GM12878 (cell line): ENCODE data around the gene TCF7L2. TPM values are rescaled to one million over a fixed set of nuclear protein-coding genes. Genes with fewer than 3 reads are reported as not detected.

Experiments
- ATAC-seq: fragments of 200-7000 bp; cut with Tn5 transposase; 3 replicates; pipeline ENCODE4 v1.9.1; 2020; ENCODE audit warnings: mild to moderate bottlenecking, moderate library complexity
- BruUV-seq: library from RNA; stranded (reverse); fragments of 400-500 nt; replicated peaks from 2 replicates; lab custom pipeline; 2021; lab: Mats Ljungman, UMichigan
- CTCF ChIA-PET: fragments of 300-600 bp; sonication (Branson Sonifier 250); formaldehyde crosslinking; extraction: SDS; loops from one replicate; lab custom pipeline; 2021; ENCODE audit warnings: inconsistent platforms; lab: Yijun Ruan, JAX
- POLR2A ChIA-PET: fragments of 350-600 bp; formaldehyde crosslinking; extraction: SDS; loops from one replicate; lab custom pipeline; 2021; ENCODE audit warnings: inconsistent platforms; lab: Charles Lee
- RAD21 ChIA-PET: fragments of 300-600 bp; sonication (Branson Sonifier 250); formaldehyde crosslinking; loops from one replicate; lab custom pipeline; 2023; ENCODE audit warnings: antibody characterized with exemption; ENCODE audit not compliant: unreplicated experiment; lab: Charles Lee
- SMC1A ChIA-PET: fragments of 300-600 bp; sonication (Branson Sonifier 250); formaldehyde crosslinking; loops from one replicate; lab custom pipeline; 2023; ENCODE audit not compliant: unreplicated experiment, uncharacterized antibody; lab: Charles Lee
- DNase-seq: peaks from one replicate; pipeline ENCODE4 v3.0.0-alpha.2; 2011; ENCODE audit warnings: low read depth, low spot score
- FAIRE-seq: peaks from 3 replicates; lab custom pipeline; 2011; peaks lifted over from hg19 to GRCh38; lab: Jason Lieb, UNC
- H2AFZ ChIP-seq: 2 replicates; pipeline ENCODE4 v1.6.0; 2011; ENCODE audit warnings: low read depth, low read length, control low read depth; ENCODE audit not compliant: control insufficient read depth
- H3K27ac ChIP-seq: 2 replicates; pipeline ENCODE4 v1.5.1; 2011; ENCODE audit warnings: control low read depth; ENCODE audit not compliant: control insufficient read depth, insufficient read depth
- H3K27me3 ChIP-seq, 2 experiments: replicated peaks in 1 of 2; 2 replicates each; pipeline versions ENCODE4 v1.6.0 to v1.6.1; 2011; ENCODE audit warnings: low read length in 1 of 2; ENCODE audit not compliant: control insufficient read depth in 2 of 2, insufficient read depth in 2 of 2
- H3K36me3 ChIP-seq, 2 experiments: 2 replicates each; pipeline ENCODE4 v1.5.1; 2011; ENCODE audit warnings: low read length in 1 of 2; ENCODE audit not compliant: control insufficient read depth in 2 of 2, insufficient read depth in 2 of 2
- H3K4me1 ChIP-seq: 2 replicates; pipeline ENCODE4 v1.6.1; 2011; ENCODE audit warnings: mild to moderate bottlenecking, low read length, moderate library complexity, mixed read lengths; ENCODE audit not compliant: control insufficient read depth, insufficient read depth
- H3K4me2 ChIP-seq: 2 replicates; pipeline ENCODE4 v1.6.0; 2011; ENCODE audit warnings: control low read depth; ENCODE audit not compliant: control insufficient read depth, insufficient read depth
- H3K4me3 ChIP-seq: fragments of 200-600 bp; sonication (generic); 2 replicates; pipeline ENCODE4 v1.5.1; 2016
- H3K79me2 ChIP-seq: 2 replicates; pipeline ENCODE4 v1.6.0; 2011; ENCODE audit warnings: low read length; ENCODE audit not compliant: control insufficient read depth, insufficient read depth
- H3K9ac ChIP-seq: 2 replicates; pipeline ENCODE4 v1.8.0; 2011; ENCODE audit warnings: low read length, control low read depth, mixed read lengths; ENCODE audit not compliant: control insufficient read depth, insufficient read depth
- H3K9me3 ChIP-seq: replicated peaks from 3 replicates; pipeline ENCODE4 v1.5.1; 2011; ENCODE audit warnings: mild to moderate bottlenecking, low read length; ENCODE audit not compliant: control insufficient read depth, insufficient read depth
- H4K20me1 ChIP-seq: 2 replicates; pipeline ENCODE4 v1.6.0; 2011; ENCODE audit not compliant: control insufficient read depth, insufficient read depth
- ASH2L ChIP-seq: fragments of 300-600, 200-600 bp; sonication (generic); IDR thresholded peaks from 2 replicates; pipeline ENCODE4 v1.6.1; 2017; ENCODE audit warnings: low read depth, mild to moderate bottlenecking, borderline replicate concordance
- BMI1 ChIP-seq: fragments of 450-650 bp; IDR thresholded peaks from 2 replicates; pipeline ENCODE4 v1.6.1; 2016; ENCODE audit warnings: mild to moderate bottlenecking, moderate library complexity, borderline replicate concordance
- CBFB ChIP-seq: IDR thresholded peaks from 2 replicates; pipeline ENCODE4 v1.6.1; 2016; ENCODE audit warnings: antibody characterized with exemption, low read depth
- CBX3 ChIP-seq: fragments of 200-600 bp; sonication (generic); IDR thresholded peaks from 2 replicates; pipeline ENCODE4 v1.6.1; 2016; ENCODE audit warnings: low read depth, borderline replicate concordance
- EED ChIP-seq: sonication (generic); IDR thresholded peaks from 2 replicates; pipeline ENCODE4 v1.6.1; 2016; ENCODE audit warnings: antibody characterized with exemption, low read depth
- GABPA ChIP-seq: IDR thresholded peaks from 2 replicates; pipeline ENCODE4 v1.6.1; 2014; ENCODE audit warnings: antibody characterized with exemption, low read depth, mild to moderate bottlenecking, inconsistent platforms
- MTA3 ChIP-seq: IDR thresholded peaks from 2 replicates; pipeline ENCODE4 v1.6.1; 2012; ENCODE audit warnings: low read length, inconsistent platforms, borderline replicate concordance
- MYB ChIP-seq: fragments of 150-350 bp; IDR thresholded peaks from 2 replicates; pipeline ENCODE4 v1.6.1; 2014; ENCODE audit warnings: mild to moderate bottlenecking, low read depth, low read length, borderline replicate concordance
- RCOR1 ChIP-seq: conservative IDR thresholded peaks from 2 replicates; pipeline ENCODE4 v1.6.1; 2012; ENCODE audit warnings: low read depth, low read length, improper control_type of control experiment
- SIN3A ChIP-seq: IDR thresholded peaks from 2 replicates; pipeline ENCODE4 v1.6.1; 2012; ENCODE audit warnings: low read depth, low read length, improper control_type of control experiment
- STAT3 ChIP-seq: IDR thresholded peaks from 2 replicates; pipeline ENCODE4 v1.6.1; 2011; ENCODE audit warnings: low read depth, low read length, improper control_type of control experiment
- TARDBP ChIP-seq: IDR thresholded peaks from 2 replicates; pipeline ENCODE4 v1.6.1; 2016; ENCODE audit warnings: borderline replicate concordance
- ZNF274 ChIP-seq: IDR thresholded peaks from one replicate; pipeline ENCODE4 v1.8.0; 2011; ENCODE audit not compliant: insufficient read length, insufficient read depth
- WGBS: methylation state at CpG from one replicate; pipeline ENCODE4 v1.1.6; 2016; ENCODE audit warnings: low lambda C conversion rate; ENCODE audit not compliant: insufficient replicate concordance, insufficient coverage; ENCODE audit errors: missing lambda C conversion rate; 5-methylcytosine and 5-hydroxymethylcytosine counted together
- in situ Hi-C: fragments of 300-500 bp; cut with MboI; formaldehyde crosslinking; loops from 9 replicates; pipeline ENCODE4 v1.14.3; 2018; ENCODE audit warnings: mixed read lengths
- intact Hi-C: fragments of 100-400 bp; cut with micrococcal nuclease; formaldehyde crosslinking; loops from one replicate; pipeline ENCODE4 v1.14.2; 2022; ENCODE audit not compliant: unreplicated experiment
- polyA plus RNA-seq, 11 experiments: library from polyadenylated mRNA; depleted of rRNA in 4 of 11; unstranded in 6 of 11; stranded (reverse) in 5 of 11; fragments of >200 nt; fragmentation: Nextera tagmentation in 4 of 11; fragmentation: Illumina TruSeq in 1 of 11; extraction: Ambion mirVana in 4 of 11; extraction: Trizol in 1 of 11; gene quantifications; 1 replicate in 1 of 11; 2 replicates in 10 of 11; pipeline versions ENCODE4 v1.2.1 to v1.2.3, GENCODE V29; 2011 to 2016; ENCODE audit warnings: inconsistent platforms in 2 of 11, missing spikeins in 2 of 11, low read depth in 1 of 11
- total RNA-seq, 4 experiments: library from RNA; depleted of rRNA in 3 of 4; stranded (reverse); fragments of >200 nt in 3 of 4; fragmentation: Illumina TruSeq in 1 of 4; extraction: Trizol in 1 of 4; gene quantifications; 2 replicates each; pipeline versions ENCODE4 v1.2.1 to v1.2.3, GENCODE V29; 2013 to 2021
- TF ChIP-seq, protein P1 (sequence below): fragments of 450-650 bp; IDR thresholded peaks from 2 replicates; pipeline ENCODE4 v1.6.1; 2016; ENCODE audit warnings: mild to moderate bottlenecking

The TCF7L2 gene
- total and polyA plus RNA-seq, 10 of the 15 experiments (the other 5 are each of a cell fraction or from before 2014, with no cell fraction given), result 0.02 to 1.1 (median 0.35) TPM; not detected in 4

DNA sequence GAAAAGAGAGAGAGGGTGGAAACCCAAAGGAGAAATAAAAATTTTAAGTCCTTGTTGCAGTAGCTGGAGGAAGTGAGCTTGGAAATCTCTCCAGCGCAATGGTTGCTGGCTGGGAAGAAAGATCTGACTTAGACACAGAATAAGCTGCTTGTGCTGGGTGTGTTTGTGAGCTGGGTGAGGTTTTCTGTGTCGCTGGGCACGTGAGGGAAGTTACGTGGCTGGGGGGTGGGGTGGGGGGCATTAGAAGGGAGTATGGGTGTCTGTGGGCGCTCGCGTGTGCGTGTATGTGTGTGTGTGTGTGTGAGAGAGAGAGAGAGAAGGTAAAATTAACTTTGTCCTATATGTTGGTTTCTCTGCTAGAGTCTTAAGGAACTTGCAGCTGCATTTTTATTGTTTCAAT, 11.6 kb downstream of the TCF7L2 start (continued):
- no peak for TF ChIP-seq MYB

DNA sequence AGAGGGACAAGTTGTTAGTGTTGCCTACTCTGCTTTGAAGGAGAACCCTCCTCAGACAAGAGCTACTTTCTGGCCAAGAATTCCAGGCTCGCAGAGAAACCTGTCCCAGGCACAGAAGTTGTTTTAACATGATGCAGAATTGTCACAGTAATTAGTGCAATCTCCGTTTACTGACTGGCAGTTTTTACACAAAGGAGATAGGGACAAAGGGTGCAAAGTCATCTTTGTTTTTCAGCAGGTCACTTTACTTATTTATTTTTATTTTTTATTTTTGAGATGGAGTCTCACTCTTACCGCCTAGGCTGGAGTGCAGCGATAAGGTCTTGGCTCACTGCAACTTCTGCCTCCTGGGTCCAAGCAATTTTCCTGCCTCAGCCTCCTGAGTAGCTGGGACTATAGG, 12.3 kb downstream of the TCF7L2 start:
- H3K4me3 ChIP-seq, result no peak overlapping the region
- H3K79me2 ChIP-seq, result no peaks in the 10 kb centered on the region
- BruUV-seq, result no TSS peak
- POLR2A ChIA-PET, result no interaction called here
- H2AFZ ChIP-seq, result no peak overlapping the region
- no peaks in the 10 kb centered on the region for H3K9me3 ChIP-seq
- TF ChIP-seq GABPA, result no peak
- H3K9ac ChIP-seq, result no peak overlapping the region
- no peak overlapping the region for H3K27ac ChIP-seq
- 85% methylated on average over 4 of the region's 4 CpGs for WGBS
- H4K20me1 ChIP-seq, result no peaks in the 10 kb centered on the region
- H3K27me3 ChIP-seq, result peaks cover 0 to 2% of the 10 kb centered on the region in 2 experiments; a peak in 1 of 4 replicates
- no peak overlapping the region for H3K4me2 ChIP-seq
- no peaks in the 10 kb centered on the region for H3K36me3 ChIP-seq
- FAIRE-seq (no peak), DNase-seq (no peak), ATAC-seq (no peak)
- intact Hi-C loops, result no loop called here
- in situ Hi-C loops, result no loop called here
- SMC1A ChIA-PET, result no interaction called here
- CTCF ChIA-PET, result no interaction called here
- RAD21 ChIA-PET, result interaction anchor here (0.6 kb wide), 1 partner anchor 38 kb away, joined by 4 read pairs; no protein-coding TSS in a partner anchor
- no peaks in the 10 kb centered on the region for H3K4me1 ChIP-seq

DNA sequence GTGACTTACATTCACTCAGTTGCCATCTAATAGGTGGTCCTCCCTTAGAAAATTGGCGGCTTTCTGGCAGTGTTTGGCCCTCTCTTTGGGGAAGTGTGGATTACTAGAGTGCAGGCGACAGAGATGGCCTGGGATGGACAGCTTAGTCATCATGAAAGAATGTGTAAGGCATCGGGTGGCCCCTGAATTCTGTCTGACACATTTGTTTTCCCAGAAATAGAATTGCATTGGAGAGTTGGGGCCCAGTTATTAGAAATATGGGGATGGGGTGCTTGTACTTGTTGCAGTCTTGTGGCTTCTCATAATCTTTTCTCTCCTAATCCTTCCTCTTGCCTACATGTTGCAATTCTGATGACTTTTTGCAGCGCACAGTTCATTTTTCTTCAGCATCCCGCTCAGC, 13.8 kb downstream of the TCF7L2 start:
- ATAC-seq (no peak), FAIRE-seq (no peak), DNase-seq (no peak)
- no peak overlapping the region for H3K4me3 ChIP-seq
- H3K9me3 ChIP-seq, result no peaks in the 10 kb centered on the region
- 19% methylated on average over 5 of the region's 5 CpGs for WGBS
- no peak overlapping the region for H2AFZ ChIP-seq
- H3K27ac ChIP-seq, result no peak overlapping the region
- RAD21 ChIA-PET, result no interaction called here
- no peaks in the 10 kb centered on the region for H3K36me3 ChIP-seq
- no TSS peak for BruUV-seq
- POLR2A ChIA-PET, result no interaction called here
- no peak overlapping the region for H3K9ac ChIP-seq
- CTCF ChIA-PET, result no interaction called here
- H3K4me1 ChIP-seq, result no peaks in the 10 kb centered on the region
- peaks cover 0 to 2% of the 10 kb centered on the region in 2 experiments; a peak in 1 of 4 replicates for H3K27me3 ChIP-seq
- no peak overlapping the region for H3K4me2 ChIP-seq
- in situ Hi-C loops, result no loop called here
- intact Hi-C loops, result no loop called here
- SMC1A ChIA-PET, result no interaction called here
- H4K20me1 ChIP-seq, result no peaks in the 10 kb centered on the region
- H3K79me2 ChIP-seq, result no peaks in the 10 kb centered on the region
- no peak for TF ChIP-seq CBX3
- no peak for TF ChIP-seq ZNF274
- TF ChIP-seq SIN3A, result no peak
- no peak for TF ChIP-seq RCOR1
- no peak for TF ChIP-seq CBFB
- TF ChIP-seq MTA3, result no peak
- no peak for TF ChIP-seq EED
- TF ChIP-seq, protein P1, sequence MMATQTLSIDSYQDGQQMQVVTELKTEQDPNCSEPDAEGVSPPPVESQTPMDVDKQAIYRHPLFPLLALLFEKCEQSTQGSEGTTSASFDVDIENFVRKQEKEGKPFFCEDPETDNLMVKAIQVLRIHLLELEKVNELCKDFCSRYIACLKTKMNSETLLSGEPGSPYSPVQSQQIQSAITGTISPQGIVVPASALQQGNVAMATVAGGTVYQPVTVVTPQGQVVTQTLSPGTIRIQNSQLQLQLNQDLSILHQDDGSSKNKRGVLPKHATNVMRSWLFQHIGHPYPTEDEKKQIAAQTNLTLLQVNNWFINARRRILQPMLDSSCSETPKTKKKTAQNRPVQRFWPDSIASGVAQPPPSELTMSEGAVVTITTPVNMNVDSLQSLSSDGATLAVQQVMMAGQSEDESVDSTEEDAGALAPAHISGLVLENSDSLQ, result no peak
- TF ChIP-seq TARDBP, result no peak
- TF ChIP-seq BMI1, result no peak
- TF ChIP-seq STAT3, result no peak
- no peak for TF ChIP-seq ASH2L
